Measurements from ENCODE around the gene RNF5.

Gene RNF5

DNA sequence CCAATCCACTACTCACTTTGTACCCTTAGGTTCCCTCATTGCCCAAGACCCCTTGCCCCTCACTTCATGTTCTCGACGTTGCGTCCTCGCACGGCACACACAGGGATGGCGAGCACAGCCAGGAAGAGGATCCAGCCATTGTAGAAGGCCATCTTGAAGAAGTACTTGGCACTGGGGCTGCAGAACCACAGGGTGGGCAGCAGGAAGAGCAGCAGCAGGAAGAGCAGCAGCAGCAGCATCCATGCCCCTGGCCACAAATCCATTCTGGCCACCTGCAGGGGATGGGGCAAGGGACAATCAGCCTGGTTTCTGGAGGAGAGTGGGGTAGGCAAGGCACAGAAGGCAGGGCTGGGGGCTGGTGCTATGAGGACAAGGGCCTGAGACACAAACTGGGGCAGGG is 7.0 kb upstream of the RNF5 start:
- Histone ChIP-seq H3K9me2 (replicated peaks; ENCODE audit: insufficient read depth, low read length) (no peaks in the 10 kb centered on the region), H2AFZ (ENCODE audit: low read length) (no peak overlapping the region), H3K27me3 (replicated peaks; ENCODE audit: insufficient read depth, low read length) (no peaks in the 10 kb centered on the region), H3K27ac (ENCODE audit: low read length) (no peak overlapping the region), H3K79me2 (ENCODE audit: low read length) (peaks cover 9% of the 10 kb centered on the region; the same call in 1 of the 2 replicates), H3K4me3 (ENCODE audit: low read length) (no peak overlapping the region), H3K4me2 (ENCODE audit: low read depth, low read length) (no peak overlapping the region), H3K36me3 (replicated peaks; ENCODE audit: insufficient read depth, low read length) (no peaks in the 10 kb centered on the region), H3K9me3 (replicated peaks; ENCODE audit: insufficient read depth, low read length) (no peaks in the 10 kb centered on the region), H3F3A (ENCODE audit: insufficient read depth, low read length) (0 out of 2 replicates have a peak, but pooled peaks cover under 1% of the 10 kb centered on the region), H3K9ac (ENCODE audit: low read length) (no peak overlapping the region), H3K4me1 (ENCODE audit: low read length) (peaks cover 7% of the 10 kb centered on the region; the same call in 1 of the 2 replicates), H4K20me1 (ENCODE audit: insufficient read depth, low read length) (no peaks in the 10 kb centered on the region)
- DNase-seq: no peak
- TF ChIP-seq, protein P1, sequence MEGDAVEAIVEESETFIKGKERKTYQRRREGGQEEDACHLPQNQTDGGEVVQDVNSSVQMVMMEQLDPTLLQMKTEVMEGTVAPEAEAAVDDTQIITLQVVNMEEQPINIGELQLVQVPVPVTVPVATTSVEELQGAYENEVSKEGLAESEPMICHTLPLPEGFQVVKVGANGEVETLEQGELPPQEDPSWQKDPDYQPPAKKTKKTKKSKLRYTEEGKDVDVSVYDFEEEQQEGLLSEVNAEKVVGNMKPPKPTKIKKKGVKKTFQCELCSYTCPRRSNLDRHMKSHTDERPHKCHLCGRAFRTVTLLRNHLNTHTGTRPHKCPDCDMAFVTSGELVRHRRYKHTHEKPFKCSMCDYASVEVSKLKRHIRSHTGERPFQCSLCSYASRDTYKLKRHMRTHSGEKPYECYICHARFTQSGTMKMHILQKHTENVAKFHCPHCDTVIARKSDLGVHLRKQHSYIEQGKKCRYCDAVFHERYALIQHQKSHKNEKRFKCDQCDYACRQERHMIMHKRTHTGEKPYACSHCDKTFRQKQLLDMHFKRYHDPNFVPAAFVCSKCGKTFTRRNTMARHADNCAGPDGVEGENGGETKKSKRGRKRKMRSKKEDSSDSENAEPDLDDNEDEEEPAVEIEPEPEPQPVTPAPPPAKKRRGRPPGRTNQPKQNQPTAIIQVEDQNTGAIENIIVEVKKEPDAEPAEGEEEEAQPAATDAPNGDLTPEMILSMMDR (IDR thresholded peaks at IDR 0.05; ENCODE audit: low read length): no peak
- no peak for TF ChIP-seq EZH2 (optimal IDR thresholded peaks at IDR 0.05; ENCODE audit: low read depth, low read length)
- no peak for TF ChIP-seq EZH2phosphoT487 (IDR thresholded peaks at IDR 0.05; ENCODE audit: low read length)

DNA sequence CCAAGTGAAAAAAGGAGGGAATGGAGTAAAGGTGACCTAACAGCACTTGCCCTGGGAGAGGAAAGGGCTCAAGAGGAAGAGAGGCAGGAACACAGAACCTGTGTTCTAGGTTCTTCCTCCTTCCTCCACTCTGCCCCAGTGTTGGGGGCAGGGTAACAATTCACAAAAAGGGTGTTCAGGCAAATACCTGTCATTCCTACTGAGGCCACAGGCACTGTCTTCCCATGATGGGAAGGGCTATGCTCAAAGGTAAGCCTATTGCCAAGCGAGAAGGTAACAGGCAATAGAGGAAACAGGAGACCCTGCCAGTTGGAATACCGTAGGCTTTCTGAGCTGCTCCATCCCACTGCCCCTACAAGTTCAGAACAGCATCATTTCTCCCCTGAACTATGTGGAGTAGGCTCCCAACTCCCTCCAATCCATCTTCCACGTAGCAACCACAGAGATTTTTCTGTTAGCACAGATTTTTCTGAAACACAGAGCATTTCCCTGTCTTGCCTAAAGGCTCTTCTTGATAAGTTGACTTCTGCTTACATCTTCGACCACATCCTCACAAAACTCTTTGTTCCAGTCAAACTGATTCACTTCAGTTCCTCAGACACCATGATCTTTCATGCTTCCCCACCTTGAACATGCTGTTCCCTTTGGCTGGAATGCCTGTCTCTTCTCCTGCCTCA is 5.0 kb upstream of the RNF5 start:
- Histone ChIP-seq H3K36me3 (replicated peaks; ENCODE audit: insufficient read depth, low read length) (no peaks in the 10 kb centered on the region), H3K4me3 (ENCODE audit: low read length) (no peak overlapping the region), H3K9me2 (replicated peaks; ENCODE audit: insufficient read depth, low read length) (no peaks in the 10 kb centered on the region), H3K9ac (ENCODE audit: low read length) (no peak overlapping the region), H4K20me1 (ENCODE audit: insufficient read depth, low read length) (no peaks in the 10 kb centered on the region), H3F3A (ENCODE audit: insufficient read depth, low read length) (peaks cover 19% of the 10 kb centered on the region), H3K4me1 (ENCODE audit: low read length) (peaks cover 16% of the 10 kb centered on the region), H3K4me2 (ENCODE audit: low read depth, low read length) (no peak overlapping the region), H3K9me3 (replicated peaks; ENCODE audit: insufficient read depth, low read length) (no peaks in the 10 kb centered on the region), H3K27ac (ENCODE audit: low read length) (no peak overlapping the region), H2AFZ (ENCODE audit: low read length) (no peak overlapping the region), H3K79me2 (ENCODE audit: low read length) (peaks cover 9% of the 10 kb centered on the region; the same call in 1 of the 2 replicates), H3K27me3 (replicated peaks; ENCODE audit: insufficient read depth, low read length) (no peaks in the 10 kb centered on the region)
- no peak for DNase-seq
- TF ChIP-seq EZH2 (optimal IDR thresholded peaks at IDR 0.05; ENCODE audit: low read depth, low read length): no peak

DNA sequence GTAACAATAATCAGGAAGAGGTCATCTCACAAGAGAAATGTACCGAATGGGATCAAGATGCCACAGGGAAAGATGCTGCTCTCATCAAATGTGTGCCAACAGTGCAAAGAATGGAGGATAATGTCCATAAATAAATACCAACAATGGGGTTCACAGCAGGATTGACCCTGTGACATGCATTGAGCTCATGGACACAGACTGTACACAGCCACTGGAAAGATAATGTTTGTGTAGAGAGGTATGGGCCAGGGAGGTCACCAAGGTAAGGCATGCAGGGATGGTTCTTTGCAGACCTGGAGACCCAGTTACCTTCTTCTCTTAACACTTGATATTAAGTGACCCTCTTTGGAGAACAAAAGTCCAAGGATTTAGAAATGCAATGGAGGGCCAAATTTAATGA is 3.8 kb upstream of the RNF5 start:
- H3K4me3 ChIP-seq (ENCODE audit: low read length): no peak overlapping the region
- H3K4me1 ChIP-seq (ENCODE audit: low read length): peaks cover 21% of the 10 kb centered on the region

DNA sequence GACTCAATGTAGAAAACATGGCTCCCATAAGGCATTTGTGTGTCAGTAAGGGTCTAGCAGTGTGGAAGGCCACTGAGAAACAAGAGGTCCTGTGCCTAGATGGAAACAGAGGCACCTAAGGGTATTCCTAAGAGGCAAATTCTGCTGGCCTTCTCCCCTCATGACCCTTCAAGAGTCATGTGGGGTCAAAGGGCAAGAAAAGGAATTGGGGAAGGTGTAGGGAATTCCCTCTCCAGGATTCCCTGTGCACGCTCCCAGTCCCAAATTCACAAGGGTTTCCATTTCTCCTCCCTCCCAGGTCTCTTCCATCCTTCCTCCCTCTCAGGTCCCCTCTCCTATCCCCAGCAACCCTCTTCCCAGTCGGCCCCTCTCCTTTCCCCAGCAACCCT is 2.9 kb upstream of the RNF5 start:
- Histone ChIP-seq H4K20me1 (ENCODE audit: insufficient read depth, low read length) (no peaks in the 10 kb centered on the region), H3F3A (ENCODE audit: insufficient read depth, low read length) (peaks cover 19% of the 10 kb centered on the region), H3K27ac (ENCODE audit: low read length) (no peak overlapping the region), H3K9me3 (replicated peaks; ENCODE audit: insufficient read depth, low read length) (no peaks in the 10 kb centered on the region), H3K9me2 (replicated peaks; ENCODE audit: insufficient read depth, low read length) (no peaks in the 10 kb centered on the region), H3K36me3 (replicated peaks; ENCODE audit: insufficient read depth, low read length) (no peaks in the 10 kb centered on the region), H2AFZ (ENCODE audit: low read length) (peak overlapping the region; percentile 96), H3K9ac (ENCODE audit: low read length) (peak overlapping the region; percentile 83), H3K27me3 (replicated peaks; ENCODE audit: insufficient read depth, low read length) (no peaks in the 10 kb centered on the region), H3K4me3 (ENCODE audit: low read length) (peak overlapping the region; percentile 90), H3K4me1 (ENCODE audit: low read length) (peaks cover 21% of the 10 kb centered on the region), H3K79me2 (ENCODE audit: low read length) (peaks cover 17% of the 10 kb centered on the region), H3K4me2 (ENCODE audit: low read depth, low read length) (peak overlapping the region; percentile 97)
- no peak for DNase-seq
- TF ChIP-seq EZH2 (optimal IDR thresholded peaks at IDR 0.05; ENCODE audit: low read depth, low read length) (no peak), EZH2phosphoT487 (IDR thresholded peaks at IDR 0.05; ENCODE audit: low read length) (no peak)
- TF ChIP-seq, protein P1 (IDR thresholded peaks at IDR 0.05; ENCODE audit: low read length): no peak

More for the DNA sequence above, 3.8 kb upstream of the RNF5 start:
- Histone ChIP-seq H3K79me2 (ENCODE audit: low read length) (peaks cover 17% of the 10 kb centered on the region), H4K20me1 (ENCODE audit: insufficient read depth, low read length) (no peaks in the 10 kb centered on the region), H3F3A (ENCODE audit: insufficient read depth, low read length) (peaks cover 19% of the 10 kb centered on the region), H3K9ac (ENCODE audit: low read length) (no peak overlapping the region), H3K27ac (ENCODE audit: low read length) (no peak overlapping the region), H3K9me3 (replicated peaks; ENCODE audit: insufficient read depth, low read length) (no peaks in the 10 kb centered on the region), H3K27me3 (replicated peaks; ENCODE audit: insufficient read depth, low read length) (no peaks in the 10 kb centered on the region), H2AFZ (ENCODE audit: low read length) (no peak overlapping the region), H3K9me2 (replicated peaks; ENCODE audit: insufficient read depth, low read length) (no peaks in the 10 kb centered on the region), H3K4me2 (ENCODE audit: low read depth, low read length) (no peak overlapping the region), H3K36me3 (replicated peaks; ENCODE audit: insufficient read depth, low read length) (no peaks in the 10 kb centered on the region)
- no peak for DNase-seq
- TF ChIP-seq, protein P1 (IDR thresholded peaks at IDR 0.05; ENCODE audit: low read length): no peak

Measured in MM.1S (cell line).